NB4 (cell line): Measurements from ENCODE around the gene HCFC1.

Experiments used
- CTCF ChIP-seq: IDR thresholded peaks from one replicate; pipeline ENCODE4 v1.5.1; 2012; ENCODE audit warnings: low read depth, low read length
- POLR2A ChIP-seq: IDR thresholded peaks from 2 replicates; pipeline ENCODE4 v1.6.1; 2011; ENCODE audit warnings: mild to moderate bottlenecking; ENCODE audit not compliant: insufficient read length; ENCODE audit errors: extremely low read depth

- TF ChIP-seq POLR2A (no peak), CTCF (no peak)
Measured at GRCh38 chrX:153903991-153904957, 67.3 kb downstream of the HCFC1 start, which contains the start of gene AVPR2.
